ENCODE measurements around the gene CDH16. TPM values are rescaled to one million over a fixed set of nuclear protein-coding genes. Genes with fewer than 3 reads are reported as not detected.

CDH16 gene
- total RNA-seq (not detected), polyA plus RNA-seq (not detected)

- ATAC-seq (no peak), DNase-seq (peak in 1 of 6 donors; percentile 55), FAIRE-seq (no peak)
- 54 to 58% methylated on average over 7 of the region's 7 CpGs for WGBS, 2 donors
- TF ChIP-seq CTCF (IDR thresholded peaks at IDR 0.05): no peak
- intact Hi-C loops (cut with DNase I): loop anchor here in 1 of 3 donors (10.0 kb wide), 1 partner anchor 56 kb away; no protein-coding TSS in a partner anchor
- Histone ChIP-seq H3K36me3 (no peaks in the 10 kb centered on the region), H3K4me1 (no peaks in the 10 kb centered on the region), H3K27me3 (no peaks in the 10 kb centered on the region), H3K27ac (no peak within 1 kb of the TSS), H3K4me3 (no peak within 1 kb of the TSS), H3K9me3 (no peaks in the 10 kb centered on the region)
Observed at GRCh38 chr16:66918803-66919568, at the start of gene CDH16. TSS of gene CDH16 (minus strand) at chr16:66918885. CDS start at chr16:66918065, 820 bp downstream.

GRCh38 chr16:66964049-66964448, 45.4 kb upstream of the CDH16 start:
- Histone ChIP-seq H3K4me3 (no peak overlapping the region), H3K4me1 (no peaks in the 10 kb centered on the region), H3K36me3 (no peaks in the 10 kb centered on the region), H3K27me3 (no peaks in the 10 kb centered on the region), H3K27ac (no peak overlapping the region), H3K9me3 (no peaks in the 10 kb centered on the region)
- DNase-seq (no peak), ATAC-seq (no peak), FAIRE-seq (no peak)
- intact Hi-C loops (cut with DNase I): no loop called here
- WGBS, 2 donors: 57 to 58% methylated on average over 6 of the region's 6 CpGs
- TF ChIP-seq CTCF (IDR thresholded peaks at IDR 0.05): no peak

- DNase-seq (no peak), ATAC-seq (peak in 3 of 4 donors; percentile 45 to 70 (median 69)), FAIRE-seq (no peak)
- no peaks in the 10 kb centered on the region for H3K9me3 ChIP-seq
- H3K27ac ChIP-seq: peak overlapping the region in 1 of 4 donors; percentile 46
- no peaks in the 10 kb centered on the region for H3K4me1 ChIP-seq
- no peaks in the 10 kb centered on the region for H3K36me3 ChIP-seq
- WGBS, 2 donors: 26 to 33% methylated on average over 5 of the region's 5 CpGs
- no peak for TF ChIP-seq CTCF (IDR thresholded peaks at IDR 0.05)
- intact Hi-C loops (cut with DNase I): no loop called here
- peak overlapping the region in 1 of 4 donors; percentile 19 for H3K4me3 ChIP-seq
- H3K27me3 ChIP-seq: no peaks in the 10 kb centered on the region
Observed at GRCh38 chr16:66961914-66962313, 43.2 kb upstream of the CDH16 start.

GRCh38 chr16:66961065-66961744, 42.5 kb upstream of the CDH16 start, which contains the start of gene CES3:
TSS of gene CES3 (plus strand) at chr16:66961266. CDS start at chr16:66961308, 42 bp downstream.
- Histone ChIP-seq H3K9me3 (no peaks in the 10 kb centered on the region), H3K4me3 (peak within 1 kb of the TSS in 3 of 4 donors; percentile 15 to 29 (median 19)), H3K27ac (peak within 1 kb of the TSS in 1 of 4 donors; percentile 46), H3K36me3 (no peaks in the 10 kb centered on the region), H3K27me3 (no peaks in the 10 kb centered on the region), H3K4me1 (no peaks in the 10 kb centered on the region)
- DNase-seq: peak; percentile 63 to 89 (median 78)
- peak; percentile 28 to 71 (median 54) for TF ChIP-seq CTCF (IDR thresholded peaks at IDR 0.05)
- ATAC-seq: peak; percentile 85 to 93 (median 91)
- no peak for FAIRE-seq
- WGBS, 2 donors: 53 to 60% methylated on average over 16 of the region's 16 CpGs
- intact Hi-C loops (cut with DNase I): no loop called here
